Hepatic stellate cell (primary cell): Measurements from ENCODE around the gene CREBBP.

Source experiments
- DNase-seq: peaks from one replicate; pipeline ENCODE4 v3.0.0; 2011; ENCODE audit warnings: low spot score

CREBBP gene

DNA sequence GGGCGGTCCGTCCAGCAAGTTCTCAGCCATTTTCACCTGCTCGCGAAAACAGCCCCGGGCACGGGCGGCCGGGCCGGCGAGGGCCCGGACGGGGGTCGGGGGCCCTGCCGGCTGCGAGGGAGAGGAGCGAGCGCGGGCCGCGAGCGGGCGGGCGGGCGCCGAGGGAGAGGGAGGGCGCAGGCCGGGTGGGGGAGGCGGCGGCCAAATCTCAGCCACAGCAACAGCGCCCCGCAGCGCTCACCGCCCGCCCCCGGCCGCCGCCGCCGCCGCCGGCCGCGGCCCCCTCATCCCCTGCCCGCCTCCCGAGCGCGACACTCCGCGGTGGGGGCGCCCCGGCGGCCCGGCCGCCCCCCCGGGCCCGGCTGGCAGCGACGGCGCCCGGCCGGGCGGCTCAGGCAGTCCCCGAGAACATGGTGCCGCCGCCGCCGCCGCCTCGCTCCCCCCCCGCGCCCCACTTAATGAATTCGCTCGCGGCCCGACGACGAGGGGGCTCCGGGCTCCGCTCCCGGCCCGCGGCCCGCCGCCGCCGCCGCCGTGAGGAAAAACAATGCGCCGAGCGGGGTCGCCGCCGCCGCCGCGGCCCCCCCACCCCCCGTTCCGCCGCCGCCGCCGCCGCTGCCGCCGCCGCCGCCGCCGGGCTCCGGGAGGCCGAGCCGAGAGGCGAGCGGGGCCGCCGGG is 487 bp downstream of the CREBBP start:
- peak; percentile 64 for DNase-seq

DNA sequence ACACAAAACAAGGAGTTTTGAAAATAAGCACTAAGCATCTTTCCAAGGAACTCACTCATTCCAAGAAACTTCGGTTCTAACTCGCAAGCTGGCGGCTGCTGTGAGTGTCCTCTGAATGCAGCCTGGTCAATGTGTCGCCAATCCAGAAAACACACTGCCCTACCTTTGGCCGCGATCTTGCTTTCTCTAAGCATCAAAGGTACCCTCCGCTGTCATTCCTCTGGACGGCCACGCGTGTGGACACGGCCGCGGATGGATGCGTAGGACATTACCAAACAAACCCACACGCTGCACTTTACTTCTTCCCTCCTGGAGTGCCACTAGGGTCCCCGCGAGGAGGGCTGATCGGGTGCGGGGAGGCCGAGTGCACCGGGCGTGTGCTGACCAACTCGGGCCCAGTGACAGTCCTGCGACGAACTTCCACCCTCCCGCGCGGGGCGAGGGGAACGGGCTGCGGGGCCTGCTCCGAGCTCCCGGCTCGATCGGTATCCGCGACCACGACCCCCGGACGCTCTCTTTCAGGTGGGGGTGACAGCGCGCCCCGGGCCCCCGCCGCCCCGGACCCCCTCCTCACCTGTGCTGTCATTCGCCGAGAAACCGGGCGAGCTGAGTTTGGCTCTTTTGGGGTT is 1.1 kb downstream of the CREBBP start:
- no peak for DNase-seq

DNA sequence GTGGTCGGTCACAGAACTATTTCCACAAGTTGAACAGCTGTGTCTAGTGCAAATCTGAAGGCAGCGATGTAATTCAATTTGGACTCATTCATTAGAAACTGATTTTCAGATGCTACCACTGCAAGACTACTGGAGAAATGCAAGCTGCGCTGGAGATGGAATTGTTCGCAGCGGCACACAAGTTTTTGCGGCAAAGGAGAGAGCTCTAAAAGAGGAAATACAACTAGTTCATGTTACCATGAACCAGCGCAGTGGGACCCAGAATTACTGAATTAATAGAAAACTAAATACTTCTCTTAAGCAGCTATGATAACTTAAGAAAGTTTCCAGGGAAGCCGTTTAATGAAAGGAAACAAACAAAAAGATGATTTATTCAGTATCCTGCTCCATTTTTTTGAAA is 1.9 kb downstream of the CREBBP start:
- DNase-seq: no peak

DNA sequence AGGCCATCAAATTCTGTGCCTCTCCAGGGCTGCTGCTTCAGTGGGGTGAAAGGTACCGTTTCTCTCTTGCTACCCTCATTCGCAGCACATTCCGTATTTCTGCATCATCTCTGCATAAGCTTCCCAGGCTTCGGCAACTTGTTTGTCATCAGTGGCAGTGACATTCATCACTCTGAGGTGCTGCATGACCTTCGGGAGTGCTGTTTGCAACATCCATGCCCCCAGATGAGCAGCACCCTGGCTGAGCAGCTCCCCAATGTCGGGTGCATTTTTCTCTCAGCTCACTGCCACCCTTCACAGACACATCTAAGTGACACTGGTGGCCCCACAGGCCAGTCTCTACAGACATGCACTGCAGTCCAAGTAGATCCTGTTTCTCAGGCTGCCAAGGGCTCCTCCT is 3.8 kb downstream of the CREBBP start:
- peak; percentile 47 for DNase-seq

DNA sequence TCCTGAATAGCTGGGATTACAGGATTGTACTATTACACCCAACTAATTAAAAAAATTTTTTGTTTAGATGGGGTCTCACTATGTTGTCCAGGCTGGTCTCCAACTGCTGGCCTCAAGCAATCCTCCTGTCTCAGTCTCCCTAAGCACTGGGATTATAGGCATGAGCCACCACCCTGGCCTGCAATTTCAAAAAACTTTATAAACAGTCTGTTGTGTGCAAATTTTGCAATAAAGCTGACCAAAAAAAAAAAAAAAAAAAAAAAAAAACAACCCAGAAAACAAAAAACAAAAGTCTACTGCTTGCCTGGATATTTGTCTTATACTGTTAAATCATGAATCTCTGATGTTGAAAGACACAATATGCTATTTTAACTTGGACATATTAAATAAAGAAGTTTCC is 4.4 kb downstream of the CREBBP start:
- no peak for DNase-seq

DNA sequence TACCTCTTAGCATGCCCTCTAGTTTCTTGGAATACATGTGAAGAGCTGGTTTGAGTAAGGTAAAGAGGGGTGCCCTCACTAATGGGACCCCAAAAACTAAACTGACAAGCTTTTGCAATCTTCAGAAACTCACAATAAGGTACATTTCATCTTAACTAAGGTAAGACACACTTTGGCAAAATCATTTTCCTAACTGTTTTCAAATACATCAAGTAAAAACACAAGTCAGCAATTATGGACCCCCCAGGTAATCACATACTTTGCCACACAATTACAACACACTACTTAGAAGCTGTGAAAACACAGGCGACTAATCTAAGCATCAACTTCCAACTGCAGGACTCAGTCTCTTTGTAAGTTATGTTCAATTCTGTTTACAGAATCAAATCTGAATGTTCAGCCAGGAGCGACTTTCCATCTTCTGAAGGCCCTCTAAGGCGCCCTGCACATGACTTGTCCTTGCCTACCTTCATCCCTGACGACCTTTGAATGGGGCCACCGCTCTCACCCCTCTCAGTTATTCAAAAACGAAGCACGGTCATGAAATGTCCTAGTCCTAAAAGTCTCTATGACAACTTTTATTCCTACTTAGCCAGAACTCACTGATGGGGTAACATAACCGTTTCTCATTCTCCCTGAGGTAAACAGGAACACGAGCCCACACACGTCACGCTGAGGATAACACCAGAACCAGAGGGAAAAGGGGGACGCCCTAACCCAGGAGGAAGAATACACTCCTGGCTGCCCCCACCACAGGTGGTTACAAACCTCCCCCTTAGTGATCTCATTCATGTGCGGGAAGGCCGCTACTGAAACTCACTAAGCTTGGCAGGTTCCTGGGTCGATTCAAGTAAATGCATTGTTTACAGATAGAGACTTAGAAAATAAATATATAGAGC is 5.5 kb downstream of the CREBBP start:
- no peak for DNase-seq

DNA sequence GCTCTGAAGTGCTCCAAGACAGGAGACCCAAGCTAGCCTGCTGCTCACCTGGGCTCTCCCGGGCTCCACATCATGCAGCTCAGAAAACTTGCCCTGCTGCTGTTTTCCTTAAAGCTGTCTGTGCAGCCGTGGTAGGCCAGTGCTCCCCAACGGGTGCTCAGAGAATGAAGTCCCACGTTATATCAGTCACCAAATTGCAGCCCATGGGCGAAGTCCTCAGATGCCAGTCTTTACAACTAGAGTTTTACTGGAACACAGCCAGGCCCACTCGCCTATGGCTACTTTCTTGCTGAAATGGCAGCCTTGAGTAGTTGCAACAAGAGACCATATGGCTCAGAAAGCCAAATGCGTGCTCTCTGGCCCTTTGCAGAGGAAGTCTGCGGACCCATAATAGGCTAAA is 6.3 kb downstream of the CREBBP start:
- DNase-seq: no peak

DNA sequence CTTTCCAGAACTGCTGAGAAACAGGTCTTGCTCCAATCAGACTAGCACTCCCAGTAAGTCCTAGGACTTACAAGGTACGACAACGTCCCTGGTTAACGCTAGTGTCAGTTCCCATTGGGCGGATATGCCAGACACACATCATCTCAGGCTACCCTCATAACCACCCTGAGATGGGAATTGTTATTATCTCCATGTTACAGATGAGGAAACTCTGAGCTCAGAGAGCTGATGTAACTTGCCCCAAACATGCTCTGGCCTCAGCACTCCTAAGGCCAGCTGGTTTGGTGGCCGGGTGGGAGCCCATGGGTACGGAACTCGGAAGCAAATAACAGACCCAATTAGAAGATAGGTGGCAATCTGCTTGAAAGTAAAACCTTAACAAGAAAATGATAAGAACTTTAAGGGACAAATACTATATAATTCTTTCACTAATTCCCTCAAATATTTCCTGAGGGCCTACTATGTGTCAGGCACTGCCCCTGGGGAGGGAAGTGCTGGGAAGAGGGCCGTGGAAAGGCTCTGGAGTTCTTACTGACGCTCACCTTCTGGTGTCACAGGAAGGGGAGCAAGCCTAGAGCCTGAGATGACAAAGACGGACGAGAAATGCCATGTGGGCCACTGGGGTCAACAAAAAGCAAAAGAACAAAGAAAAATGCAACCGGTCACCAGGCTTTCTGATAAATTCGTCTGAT is 6.9 kb downstream of the CREBBP start:
- DNase-seq: no peak

DNA sequence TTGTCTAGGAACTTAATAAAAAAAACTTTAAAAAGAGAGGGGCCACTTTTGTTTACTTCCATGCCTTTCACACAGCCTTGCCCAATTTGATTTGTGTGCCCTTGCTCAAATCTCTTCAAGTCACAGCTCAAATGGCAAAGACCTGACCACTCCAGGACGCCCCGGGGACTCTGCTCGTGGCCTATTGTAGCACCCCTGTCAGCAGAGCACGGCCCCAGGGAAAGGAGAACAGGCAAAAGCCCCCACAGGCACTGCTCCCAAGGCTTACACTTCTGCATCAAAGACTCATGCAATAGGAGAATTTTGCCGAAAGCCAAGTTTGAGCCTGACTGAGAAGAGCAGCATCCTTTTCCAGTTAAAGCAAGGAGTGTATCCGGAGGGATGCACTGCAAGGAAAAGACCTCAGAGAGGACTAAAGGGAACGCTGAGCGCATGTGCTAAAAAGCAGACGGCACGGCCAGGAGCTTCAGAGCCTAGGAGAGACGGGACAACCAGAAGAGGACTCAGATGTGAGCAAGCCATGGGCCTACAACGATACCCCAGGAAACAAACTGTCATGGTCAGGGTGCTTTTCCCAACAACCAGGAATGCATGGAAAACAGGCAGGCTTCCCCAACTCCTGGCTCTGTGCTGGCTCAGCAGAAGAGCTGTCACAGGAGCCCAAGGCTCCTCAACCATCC is 8.2 kb downstream of the CREBBP start:
- no peak for DNase-seq

DNA sequence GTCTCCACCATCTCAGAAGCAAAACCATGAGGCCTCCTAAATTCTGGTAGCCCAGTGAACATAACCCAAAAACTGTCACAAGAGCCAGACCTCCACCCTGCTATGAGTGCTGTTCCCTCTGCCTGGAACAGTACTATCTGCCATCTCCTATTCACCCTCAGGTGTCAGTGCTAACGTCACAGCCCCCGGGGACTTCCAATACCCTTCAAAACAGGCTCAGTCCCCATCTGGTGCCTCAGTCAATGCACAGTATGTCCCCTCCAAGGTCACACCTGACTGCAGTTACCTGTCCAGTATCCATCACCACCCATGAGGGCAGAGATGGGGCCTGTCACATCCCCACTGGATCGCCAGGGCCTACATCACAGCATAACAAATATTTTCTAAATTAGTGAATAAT is 11.5 kb downstream of the CREBBP start:
- no peak for DNase-seq

DNA sequence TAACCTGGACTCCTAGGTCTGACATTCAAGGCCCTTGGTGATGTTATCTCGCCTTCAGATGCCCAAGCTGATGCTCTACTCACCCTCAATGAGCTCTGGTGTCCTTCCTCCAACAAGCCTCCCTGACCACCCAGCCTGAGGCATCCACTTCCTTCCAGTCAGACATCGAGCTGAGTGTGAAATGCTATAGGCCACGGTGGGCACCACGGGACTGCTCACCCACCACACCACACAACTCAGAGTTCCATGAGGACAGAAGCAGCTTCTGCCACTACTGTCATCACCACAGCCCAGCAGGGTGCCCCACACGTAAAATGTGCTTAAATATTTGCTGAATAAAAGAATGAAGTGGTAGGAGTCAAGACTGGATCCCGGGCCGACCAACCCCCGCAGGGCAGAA is 12.0 kb downstream of the CREBBP start:
- DNase-seq: no peak

DNA sequence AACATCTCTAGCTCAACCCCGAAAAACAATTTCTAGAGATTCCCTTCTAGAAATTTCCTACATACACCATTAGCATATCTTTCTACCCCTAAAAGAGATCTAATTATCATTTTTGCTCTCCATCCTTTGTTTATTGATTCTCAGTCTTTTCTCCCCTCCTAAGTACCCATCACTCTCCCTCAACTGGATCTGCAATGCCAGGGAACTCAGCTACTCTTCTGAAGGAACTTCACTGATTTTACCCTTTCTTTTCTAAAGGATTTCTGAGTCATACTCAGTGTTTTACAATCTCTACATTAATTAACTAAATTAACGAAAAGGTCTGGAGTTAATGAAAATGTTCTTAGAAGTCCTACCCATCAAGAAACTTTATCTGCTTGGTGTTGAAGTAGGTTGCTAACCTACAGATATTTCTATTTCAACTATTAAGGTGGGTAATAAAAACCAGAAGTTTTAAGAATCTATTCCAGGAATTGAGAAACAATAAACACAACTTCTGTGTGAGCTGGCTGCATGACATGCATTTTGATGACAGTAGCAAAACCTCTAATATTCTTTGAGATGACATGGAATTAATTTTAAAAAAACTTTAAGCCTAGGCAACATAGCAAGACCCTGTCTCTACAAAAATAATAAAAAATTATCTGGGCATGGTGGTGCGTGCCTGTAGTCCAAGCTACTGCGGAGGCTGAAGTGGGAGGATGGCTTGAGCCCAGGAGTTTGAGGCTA is 13.6 kb downstream of the CREBBP start:
- no peak for DNase-seq

DNA sequence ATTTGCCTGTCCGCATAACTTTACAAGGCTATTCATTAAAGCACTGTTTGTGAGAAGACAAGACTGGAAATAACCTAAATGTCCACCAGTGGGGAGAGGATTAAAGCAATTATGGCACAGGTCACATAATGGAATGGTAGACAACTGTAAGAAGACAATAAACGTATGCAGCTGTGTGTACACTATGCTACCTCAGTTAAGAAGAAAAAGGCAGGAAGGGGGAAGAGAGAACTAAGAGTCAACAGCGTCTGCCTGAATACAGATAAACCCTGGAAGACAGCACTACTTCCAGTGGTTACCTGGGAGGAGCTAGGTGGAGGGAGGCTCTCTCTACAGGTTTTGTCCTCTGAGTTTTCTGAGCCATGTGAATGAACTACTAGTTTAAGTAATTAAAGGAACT is 15.3 kb downstream of the CREBBP start:
- no peak for DNase-seq

DNA sequence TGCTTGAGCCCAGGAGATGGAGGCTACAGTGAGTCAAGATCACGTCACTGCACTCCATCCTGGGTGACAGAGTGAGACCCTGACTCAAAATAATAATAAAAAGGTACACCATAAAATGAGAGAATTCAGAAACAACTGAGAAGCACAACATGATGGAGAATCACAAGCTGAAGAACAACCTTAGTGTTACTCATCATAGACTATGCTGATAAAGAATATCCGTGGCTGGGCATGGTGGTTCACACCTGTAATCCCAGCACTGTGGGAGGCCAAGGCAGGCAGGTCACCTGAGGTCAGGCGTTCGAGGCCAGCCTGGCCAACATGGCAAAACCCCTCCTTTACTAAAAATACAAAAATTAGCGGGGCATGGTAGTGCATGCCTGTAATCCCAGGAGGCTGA is 16.0 kb downstream of the CREBBP start:
- DNase-seq: no peak

DNA sequence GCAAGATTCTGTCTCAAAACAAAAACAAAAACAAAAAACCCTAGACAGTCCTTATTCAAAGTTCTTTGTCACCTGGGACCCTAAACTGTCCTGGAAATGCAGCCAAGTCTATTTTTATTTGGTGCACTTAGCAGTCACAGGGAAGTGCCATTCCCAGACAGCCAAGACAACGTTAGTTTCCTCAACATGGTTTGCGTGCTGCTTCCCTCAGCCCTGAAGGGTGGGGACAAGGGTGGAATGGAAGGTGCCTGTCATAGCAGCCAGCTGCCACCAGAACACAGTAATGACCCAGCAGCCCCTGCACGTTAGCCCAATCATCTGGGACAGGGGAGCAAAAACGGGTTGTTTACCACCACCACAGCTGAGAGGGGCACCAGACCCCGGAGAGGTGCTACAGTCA is 16.9 kb downstream of the CREBBP start:
- no peak for DNase-seq

DNA sequence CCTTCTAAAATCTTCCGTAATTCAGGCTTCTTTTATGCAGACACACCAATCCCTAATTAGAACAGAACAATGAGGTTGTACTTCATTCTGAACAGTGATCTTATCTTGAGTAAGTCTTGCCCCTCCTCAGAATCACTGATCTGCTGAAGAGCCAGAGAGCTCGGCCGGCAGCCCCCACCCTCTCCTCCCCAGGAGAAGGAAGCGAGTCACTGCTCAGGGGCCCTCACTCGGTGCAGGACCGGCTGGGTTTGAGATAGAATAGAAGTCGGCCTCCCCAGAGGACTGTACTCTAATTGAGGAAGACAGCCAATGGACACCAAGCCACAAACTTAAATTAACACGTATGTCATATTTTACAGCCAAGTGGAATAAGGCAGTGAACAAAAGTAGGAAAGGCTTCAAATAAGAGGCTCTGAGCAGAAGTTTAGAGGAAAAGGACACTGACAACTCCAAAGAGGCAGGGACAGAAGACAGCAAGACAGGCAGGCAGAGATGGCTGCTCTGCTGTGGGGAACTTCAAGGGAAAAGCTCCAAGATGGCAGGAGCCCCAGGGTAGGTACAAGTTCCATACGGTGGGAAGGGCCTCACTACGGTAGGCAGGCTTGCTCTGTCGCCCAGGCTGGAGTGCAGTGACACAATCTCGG is 18.6 kb downstream of the CREBBP start:
- DNase-seq: no peak

DNA sequence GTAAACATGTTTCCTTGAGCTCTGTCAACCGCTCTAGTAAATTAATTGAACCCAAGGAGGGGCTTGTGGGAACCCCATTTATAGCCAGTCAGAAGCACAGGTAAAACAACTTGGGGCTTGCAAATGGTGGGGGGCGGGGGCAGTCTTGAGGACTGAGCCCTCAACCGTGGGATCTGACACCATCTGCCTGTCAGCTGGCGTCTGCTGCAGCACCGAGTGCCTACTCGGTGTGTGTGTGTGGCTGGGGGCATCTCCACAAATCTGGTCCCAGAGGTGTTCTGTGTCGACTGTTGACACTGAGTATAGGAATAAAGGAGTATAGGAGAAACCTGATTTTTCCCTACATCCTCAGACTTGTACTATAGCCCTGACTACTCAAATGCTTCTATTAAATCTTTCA is 20.6 kb downstream of the CREBBP start:
- DNase-seq: no peak

DNA sequence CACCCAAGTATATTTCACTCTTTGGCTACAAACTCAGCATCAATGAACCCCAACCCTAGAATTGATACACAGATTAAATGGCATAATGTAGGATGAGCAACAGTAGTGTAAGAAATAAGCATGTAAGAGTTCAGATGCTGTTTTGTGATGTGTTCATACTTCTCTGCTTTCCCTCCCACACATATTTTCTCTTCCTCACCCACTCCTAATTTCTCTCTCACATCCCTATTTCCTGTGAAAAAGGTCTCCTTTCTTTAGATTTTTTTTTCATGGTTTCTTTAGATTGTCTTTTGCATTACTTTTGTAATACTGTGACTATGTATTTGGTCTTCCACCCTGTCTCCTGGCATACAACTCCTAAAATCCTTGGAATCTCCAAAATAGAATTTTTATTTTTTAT is 21.7 kb downstream of the CREBBP start:
- DNase-seq: no peak

DNA sequence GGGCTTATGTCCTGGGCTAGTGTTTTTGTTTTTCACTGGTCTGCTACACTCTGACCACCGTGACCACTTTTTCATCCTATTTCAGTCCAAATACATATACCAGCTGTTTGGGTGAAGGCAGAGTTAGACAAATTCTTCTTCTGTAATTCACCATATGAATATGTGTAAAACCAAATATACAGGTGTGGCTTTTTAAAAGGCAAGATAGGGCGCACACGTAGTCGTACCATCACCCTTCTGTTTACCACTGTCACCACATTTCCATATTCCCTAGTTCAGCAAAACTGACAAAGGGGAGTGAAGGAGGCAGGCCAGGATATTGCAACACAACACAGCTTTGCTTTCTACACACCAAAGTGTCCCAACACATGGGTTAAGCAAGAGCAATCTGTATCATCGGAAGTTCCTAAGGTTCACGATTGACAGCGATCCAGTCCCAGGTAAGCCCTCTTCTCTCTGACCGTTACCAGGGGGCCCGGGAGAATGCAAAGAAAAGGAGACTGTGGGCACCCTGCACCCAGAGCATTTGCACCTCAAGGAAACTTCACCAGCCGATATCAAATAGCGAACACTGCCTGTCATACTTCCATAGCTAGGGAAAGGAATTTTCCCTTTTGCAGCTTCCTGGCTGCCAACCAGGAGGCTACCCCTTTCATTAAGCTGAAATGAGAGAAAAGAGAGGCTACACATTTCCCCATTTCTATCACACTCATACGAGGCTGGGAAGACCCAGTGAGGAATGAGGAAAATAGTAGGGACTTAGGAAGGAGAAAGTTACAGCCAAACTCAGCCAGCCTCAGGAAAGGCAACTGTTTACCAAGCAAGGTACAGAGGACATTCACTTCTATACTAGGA is 23.1 kb downstream of the CREBBP start:
- no peak for DNase-seq
